OCI-LY3 (cell line): ENCODE measurements around the gene IL22.

ENCODE experiments used
- H2AFZ ChIP-seq: fragments of 200-600, 300-600 bp; shearing (Covaris generic); 2 replicates; pipeline ENCODE4 v1.6.0; 2014; ENCODE audit warnings: antibody characterized with exemption, low read depth, low read length
- H3K27ac ChIP-seq: fragments of 200-600, 300-600 bp; sonication (generic); 2 replicates; pipeline ENCODE4 v1.5.1; 2014; ENCODE audit warnings: mild to moderate bottlenecking, low read length, moderate library complexity, mixed read lengths
- H3K27me3 ChIP-seq: fragments of 200-600, 300-600 bp; sonication (generic); 2 replicates; pipeline ENCODE4 v1.6.1; 2014; ENCODE audit warnings: low read depth, low read length, mixed read lengths
- H3K36me3 ChIP-seq: fragments of 200-600, 300-600 bp; sonication (generic); replicated peaks from 2 replicates; pipeline ENCODE3; 2014; ENCODE audit warnings: low read depth, low read length, mixed read lengths
- H3K4me1 ChIP-seq: fragments of 300-600, 200-600 bp; sonication (generic); 2 replicates; pipeline ENCODE4 v1.6.1; 2014; ENCODE audit warnings: low read length, mixed read lengths
- H3K4me2 ChIP-seq: fragments of 200-600, 300-600 bp; sonication (generic); 2 replicates; pipeline ENCODE4 v1.6.1; 2014; ENCODE audit warnings: low read length, mixed read lengths
- H3K4me3 ChIP-seq: fragments of 300-600, 200-600 bp; sonication (generic); 2 replicates; pipeline ENCODE4 v1.5.1; 2014; ENCODE audit warnings: antibody characterized with exemption, mild to moderate bottlenecking, low read length, moderate library complexity
- H3K79me2 ChIP-seq: fragments of 300-600, 200-600 bp; shearing (Covaris generic); 2 replicates; pipeline ENCODE4 v1.6.1; 2014; ENCODE audit warnings: mild to moderate bottlenecking, low read length, mixed read lengths
- H3K9ac ChIP-seq: fragments of 300-600, 200-600 bp; shearing (Covaris generic); 2 replicates; pipeline ENCODE4 v1.6.0; 2014; ENCODE audit warnings: mild to moderate bottlenecking, low read length, moderate library complexity
- H3K9me3 ChIP-seq: fragments of 200-600, 300-600 bp; shearing (Covaris generic); 2 replicates; pipeline ENCODE4 v1.6.1; 2014; ENCODE audit warnings: low read length, mixed read lengths; ENCODE audit not compliant: insufficient read depth
- H4K20me1 ChIP-seq: fragments of 200-600, 300-600 bp; sonication (generic); 2 replicates; pipeline ENCODE4 v1.6.1; 2016; ENCODE audit warnings: low read length, mixed read lengths; ENCODE audit not compliant: insufficient read depth
- CTCF ChIP-seq: fragments of 200-600, 300-600 bp; sonication (generic); IDR thresholded peaks from 2 replicates; pipeline ENCODE4 v1.5.1; 2014; ENCODE audit warnings: antibody characterized with exemption, low read length, low read depth
- EZH2phosphoT487 ChIP-seq: fragments of 200-600 bp; shearing (Covaris generic); IDR thresholded peaks from 2 replicates; pipeline ENCODE4 v1.6.1; 2018; ENCODE audit warnings: antibody characterized with exemption, mixed run types, low read depth

IL22 gene

GRCh38 chr12:68260153-68260552, 6.7 kb upstream of the IL22 start:
- no peak overlapping the region for H2AFZ ChIP-seq

GRCh38 chr12:68259318-68259940, 6.0 kb upstream of the IL22 start:
- Histone ChIP-seq H4K20me1 (no peaks in the 10 kb centered on the region), H3K9me3 (no peaks in the 10 kb centered on the region), H3K27ac (no peak overlapping the region), H3K4me1 (peaks cover 11% of the 10 kb centered on the region), H3K4me3 (no peak overlapping the region), H2AFZ (no peak overlapping the region), H3K9ac (no peak overlapping the region), H3K79me2 (no peaks in the 10 kb centered on the region), H3K27me3 (no peaks in the 10 kb centered on the region), H3K4me2 (no peak overlapping the region), H3K36me3 (no peaks in the 10 kb centered on the region)
- TF ChIP-seq CTCF = no peak
- no peak for TF ChIP-seq EZH2phosphoT487

More at GRCh38 chr12:68260153-68260552, 6.7 kb upstream of the IL22 start:
- H3K27me3 ChIP-seq = no peaks in the 10 kb centered on the region
- no peak for TF ChIP-seq CTCF
- TF ChIP-seq EZH2phosphoT487 = no peak
- no peak overlapping the region for H3K9ac ChIP-seq
- H4K20me1 ChIP-seq = no peaks in the 10 kb centered on the region
- H3K4me1 ChIP-seq = peaks cover 11% of the 10 kb centered on the region
- H3K4me3 ChIP-seq = no peak overlapping the region
- no peak overlapping the region for H3K4me2 ChIP-seq
- H3K27ac ChIP-seq = no peak overlapping the region
- H3K79me2 ChIP-seq = no peaks in the 10 kb centered on the region
- no peaks in the 10 kb centered on the region for H3K9me3 ChIP-seq
- H3K36me3 ChIP-seq = no peaks in the 10 kb centered on the region

GRCh38 chr12:68252077-68252476, 1.3 kb downstream of the IL22 start:
- H3K27me3 ChIP-seq = peaks cover 4% of the 10 kb centered on the region; the same call in 1 of the 2 replicates
- H3K9ac ChIP-seq = no peak overlapping the region
- H3K9me3 ChIP-seq = no peaks in the 10 kb centered on the region
- peaks cover 11% of the 10 kb centered on the region for H3K4me1 ChIP-seq
- no peak overlapping the region for H3K27ac ChIP-seq
- TF ChIP-seq CTCF = no peak
- no peaks in the 10 kb centered on the region for H3K79me2 ChIP-seq
- no peak overlapping the region for H2AFZ ChIP-seq
- H3K36me3 ChIP-seq = no peaks in the 10 kb centered on the region
- H4K20me1 ChIP-seq = no peaks in the 10 kb centered on the region
- no peak overlapping the region for H3K4me3 ChIP-seq
- H3K4me2 ChIP-seq = no peak overlapping the region

- no peak overlapping the region for H3K9ac ChIP-seq
- no peak overlapping the region for H2AFZ ChIP-seq
- H3K27ac ChIP-seq = no peak overlapping the region
- no peak for TF ChIP-seq EZH2phosphoT487
- no peak for TF ChIP-seq CTCF
- no peaks in the 10 kb centered on the region for H3K79me2 ChIP-seq
- H3K4me1 ChIP-seq = no peaks in the 10 kb centered on the region
- no peaks in the 10 kb centered on the region for H3K9me3 ChIP-seq
- no peak overlapping the region for H3K4me3 ChIP-seq
- no peaks in the 10 kb centered on the region for H4K20me1 ChIP-seq
- H3K27me3 ChIP-seq = peaks cover 4% of the 10 kb centered on the region
- H3K4me2 ChIP-seq = no peak overlapping the region
- no peaks in the 10 kb centered on the region for H3K36me3 ChIP-seq
These were observed 3.0 kb downstream of the IL22 start for GRCh38 chr12:68250454-68250853.
